GM18907 (cell line): ENCODE measurements around the gene PIPOX.
"Not testable (repeated sequence)": the region's sequence is repeated elsewhere in the genome, so short reads cannot be mapped to it uniquely, and the experiment has no call there.

Source experiments
- ATAC-seq: cut with Tn5 transposase; IDR thresholded peaks from one replicate; pipeline ENCODE4 v1.9.1; 2021; ENCODE audit warnings: mild to moderate bottlenecking, moderate library complexity; ENCODE audit not compliant: unreplicated experiment

The PIPOX gene

DNA sequence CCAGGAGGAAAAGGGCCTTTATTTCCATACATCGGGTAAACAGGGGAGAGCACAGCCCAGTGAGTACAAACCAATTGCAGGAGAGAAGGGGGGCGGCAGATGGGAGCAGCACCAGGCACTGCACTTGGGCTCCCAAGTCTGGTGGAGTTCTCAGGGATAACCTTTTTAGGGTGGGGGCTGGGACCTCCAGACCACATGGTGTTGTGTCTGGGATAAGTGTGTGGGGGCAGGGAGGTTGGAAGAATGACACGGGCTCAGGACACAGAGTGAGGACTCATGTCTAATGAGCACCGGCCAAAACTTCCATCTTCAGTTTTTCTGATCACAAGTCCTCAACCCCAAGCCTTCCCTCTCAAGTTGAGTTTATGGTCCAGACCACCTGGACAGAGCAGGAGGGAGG, 30.6 kb downstream of the PIPOX start:
- no peak for ATAC-seq

DNA sequence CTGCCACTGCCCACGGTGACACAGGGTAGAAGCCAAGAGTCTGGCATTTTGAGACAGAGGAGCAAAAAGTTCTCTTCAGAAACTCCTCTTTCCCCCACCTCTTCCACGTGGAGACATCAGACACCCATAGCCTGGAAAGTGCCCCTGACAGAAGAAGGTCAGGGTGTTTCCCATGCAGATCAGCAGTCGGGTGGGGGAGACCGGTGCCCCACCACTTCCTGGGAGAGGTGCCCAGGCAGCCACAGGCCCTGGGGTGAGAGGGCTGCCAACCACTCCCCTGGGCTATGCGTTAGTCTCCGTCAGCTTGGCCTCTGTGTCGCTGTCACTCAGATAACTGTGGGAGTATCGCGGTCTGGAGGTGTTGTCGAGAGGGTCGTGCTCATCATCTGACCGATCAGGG, 31.5 kb downstream of the PIPOX start:
- ATAC-seq: no peak

DNA sequence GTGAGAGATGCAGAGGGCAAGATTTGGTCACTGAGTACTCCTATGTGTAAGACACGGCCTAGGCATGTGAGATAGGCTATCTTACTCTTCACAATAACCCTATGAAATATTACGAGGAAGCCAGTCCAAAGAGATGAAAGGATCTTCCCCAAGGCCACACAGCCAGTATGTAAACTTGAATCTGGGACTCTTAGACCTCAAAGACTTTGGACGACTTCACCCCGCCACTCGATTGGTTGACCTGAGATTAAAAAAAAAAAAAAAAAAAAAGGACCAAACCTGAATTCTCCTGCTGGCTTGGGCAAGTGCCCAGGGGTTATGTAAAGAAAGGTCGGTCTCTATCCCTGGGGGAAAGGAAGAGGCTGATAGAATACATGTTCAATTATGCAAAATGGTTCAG, 33.1 kb downstream of the PIPOX start:
- no peak for ATAC-seq

DNA sequence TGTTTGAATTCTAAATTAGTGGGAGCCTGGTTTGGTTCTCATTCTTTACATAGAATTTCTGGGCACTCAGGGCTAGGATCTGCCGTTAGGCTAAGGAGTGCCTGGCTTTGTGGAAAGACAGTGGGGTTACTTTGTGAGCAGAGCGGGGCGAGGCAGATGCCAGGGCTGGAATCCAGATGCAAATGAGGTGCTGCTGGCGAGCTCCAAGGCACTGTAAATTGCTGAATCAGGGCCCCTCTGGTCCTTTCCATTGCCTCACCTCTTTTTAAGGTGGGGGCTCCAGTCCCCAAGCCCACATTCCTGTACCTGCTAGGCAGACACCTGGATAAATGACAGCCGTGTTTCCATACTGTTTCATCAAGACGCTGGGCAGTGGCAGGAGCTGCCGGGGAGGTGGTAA, 33.8 kb downstream of the PIPOX start:
- no peak for ATAC-seq

DNA sequence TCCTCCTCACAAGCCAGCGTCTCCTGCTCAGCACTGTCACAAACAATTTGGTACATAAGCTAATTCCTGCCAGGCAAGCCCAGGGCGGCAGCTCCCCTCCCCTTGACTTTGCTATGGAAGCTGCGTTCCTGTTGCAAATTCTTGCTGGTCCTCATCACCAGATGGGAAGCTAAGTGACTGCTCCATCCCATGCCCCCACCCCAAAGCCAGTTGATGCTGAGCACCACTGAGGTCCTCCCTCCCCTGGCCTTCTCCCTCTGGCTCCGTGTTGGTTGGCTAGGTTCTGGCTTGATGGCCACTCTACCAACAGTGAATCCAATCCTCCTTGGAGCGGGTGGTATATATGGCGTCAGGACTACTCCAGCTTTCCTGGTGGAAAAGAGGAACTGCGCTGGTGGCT, 34.4 kb downstream of the PIPOX start:
- no peak for ATAC-seq

DNA sequence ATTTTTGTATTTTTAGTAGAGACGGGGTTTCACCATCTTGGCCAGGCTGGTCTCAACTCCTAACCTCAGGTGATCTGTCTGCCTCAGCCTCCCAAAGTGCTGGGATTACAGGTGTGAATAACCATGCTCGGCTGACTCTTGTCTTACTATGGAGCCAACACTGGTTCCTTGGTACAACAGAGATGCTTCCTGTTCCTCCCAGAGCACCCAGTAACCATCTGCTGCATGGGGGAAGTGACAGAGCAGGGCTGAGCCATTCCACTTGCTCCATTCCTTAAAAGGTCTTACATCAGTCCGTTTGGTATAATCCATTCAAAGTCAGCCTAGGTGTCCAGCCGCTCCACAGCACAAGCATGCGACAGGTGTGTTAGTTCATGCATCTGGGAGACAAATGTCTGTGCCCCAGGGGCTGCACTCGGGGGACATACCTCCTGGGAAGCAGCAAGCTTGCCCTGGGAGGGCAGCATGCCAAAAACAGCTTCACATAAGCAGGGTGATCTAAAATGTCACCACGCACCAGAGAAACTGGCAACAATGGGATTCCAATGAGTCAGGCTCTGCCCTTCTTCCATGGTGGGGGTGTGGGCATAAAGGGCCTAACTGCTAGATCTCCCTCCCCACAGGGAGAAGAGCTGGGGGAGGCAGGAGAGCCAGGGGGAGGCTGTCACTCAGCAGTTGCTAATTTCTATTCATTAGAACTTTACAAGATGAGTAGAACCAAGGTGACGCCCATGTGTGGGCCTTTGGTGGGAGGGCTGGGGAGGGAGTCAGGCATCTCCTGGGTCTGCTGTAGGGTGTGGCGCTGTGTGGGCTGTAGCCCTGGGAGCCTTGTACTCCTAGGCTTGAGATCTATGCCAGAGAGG, 35.5 kb downstream of the PIPOX start:
- ATAC-seq: no peak

DNA sequence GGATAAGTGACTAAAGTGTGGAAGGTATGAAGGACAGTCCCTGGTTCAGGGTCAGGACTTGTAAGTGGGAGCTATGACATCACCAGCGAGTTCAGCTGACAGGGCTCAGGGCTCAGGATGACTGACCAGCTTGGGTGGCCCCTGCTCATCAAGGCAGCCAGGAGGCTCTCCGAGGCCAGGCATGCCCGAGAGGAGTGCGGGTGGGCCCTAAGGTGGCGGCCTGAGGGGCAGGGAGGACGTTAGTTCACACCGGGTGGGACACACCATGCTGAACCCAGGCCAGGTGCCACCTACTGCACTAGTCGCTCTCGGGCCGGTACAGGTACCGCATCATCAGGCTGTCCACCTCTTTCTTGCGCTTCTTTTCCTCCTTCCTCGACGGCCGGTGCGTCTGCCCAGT, 36.5 kb downstream of the PIPOX start:
- ATAC-seq: no peak

DNA sequence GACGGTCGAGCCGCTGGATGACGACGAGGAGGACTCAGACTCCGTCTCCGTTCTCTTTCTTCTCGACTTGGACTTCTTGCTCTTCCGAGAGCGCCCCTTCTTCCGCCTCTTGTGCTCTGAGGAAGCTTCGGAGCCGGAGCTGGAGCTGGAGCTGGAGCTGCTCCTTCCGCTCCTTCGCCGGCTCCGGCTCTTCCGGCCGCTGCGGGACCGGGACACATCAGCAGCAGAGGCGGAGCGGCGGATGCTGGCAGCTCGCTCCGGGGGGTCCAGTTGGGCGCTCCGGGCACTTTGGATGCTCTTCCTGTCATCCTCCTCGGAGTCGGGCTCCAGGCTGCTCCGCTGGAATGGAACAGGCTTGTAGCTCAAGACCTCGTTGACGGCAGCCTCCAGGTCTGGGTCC, 36.9 kb downstream of the PIPOX start:
- ATAC-seq: no peak

DNA sequence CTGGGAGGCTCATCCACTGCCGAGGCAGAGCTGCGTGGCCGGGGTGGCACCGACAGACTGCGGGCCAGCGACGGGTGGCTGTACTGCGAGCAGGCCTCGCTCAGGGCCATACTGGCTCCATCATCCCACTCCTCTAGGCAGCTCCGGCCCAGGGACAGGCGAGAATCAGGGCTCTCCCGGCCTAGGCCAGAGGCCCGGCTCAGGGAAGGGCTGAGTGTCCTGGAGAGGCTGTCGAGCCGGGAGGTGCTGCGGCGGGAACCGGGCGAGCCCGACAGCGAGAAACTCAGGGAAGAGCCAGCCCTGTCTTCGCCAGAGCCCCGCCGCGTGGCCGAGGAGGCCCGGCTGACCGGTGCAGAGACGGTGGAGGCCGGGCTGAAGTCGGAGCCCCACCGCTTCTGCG, 37.4 kb downstream of the PIPOX start:
- no peak for ATAC-seq

DNA sequence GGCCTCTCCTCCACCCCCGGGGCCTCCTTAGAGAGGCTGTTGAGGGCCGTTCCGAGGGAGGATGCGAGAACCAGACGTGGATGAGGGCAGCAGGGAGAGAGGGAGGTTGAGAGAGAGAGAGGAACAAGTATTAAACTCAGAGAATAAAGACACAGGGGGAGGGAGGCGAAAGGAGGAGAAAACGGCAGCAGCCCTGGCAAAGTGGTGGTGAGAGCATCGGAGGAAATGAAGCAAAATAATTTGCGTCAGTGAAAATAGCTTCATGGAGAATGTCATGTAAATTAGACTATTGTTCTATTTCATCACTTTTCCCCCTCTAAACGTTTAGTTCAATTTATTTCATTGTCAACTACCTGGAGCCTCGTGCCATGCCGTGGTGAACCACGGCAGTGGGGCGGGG, 38.0 kb downstream of the PIPOX start:
- no peak for ATAC-seq

DNA sequence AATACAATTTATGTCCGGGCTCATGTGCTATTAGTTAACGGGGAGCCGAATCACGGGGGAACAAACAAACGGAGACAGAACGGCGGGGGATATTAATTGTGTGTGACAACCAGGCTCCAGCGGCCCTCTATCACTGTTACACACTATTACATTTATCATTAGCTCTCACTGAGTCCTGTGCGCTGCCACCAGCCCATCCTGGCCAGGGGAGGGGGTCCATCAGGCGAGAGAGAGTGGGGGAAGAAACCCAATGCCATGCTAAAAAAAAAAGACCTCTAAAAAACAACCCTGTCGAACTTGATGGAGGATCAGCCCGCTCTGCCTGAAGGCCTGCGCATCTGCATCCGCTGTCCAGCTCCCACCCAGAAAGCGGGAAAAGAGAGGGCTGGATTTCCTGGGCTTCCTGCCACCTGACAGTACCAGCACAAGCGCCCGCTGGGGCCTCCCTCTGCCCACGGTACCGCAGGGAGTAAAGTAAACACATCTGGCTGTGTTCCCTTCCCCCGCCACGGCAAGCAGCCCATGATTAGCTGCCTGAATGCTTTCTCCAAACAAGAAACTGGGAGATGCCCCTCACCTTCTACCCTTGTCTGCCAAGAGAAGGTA, 41.7 kb downstream of the PIPOX start:
- no peak for ATAC-seq

DNA sequence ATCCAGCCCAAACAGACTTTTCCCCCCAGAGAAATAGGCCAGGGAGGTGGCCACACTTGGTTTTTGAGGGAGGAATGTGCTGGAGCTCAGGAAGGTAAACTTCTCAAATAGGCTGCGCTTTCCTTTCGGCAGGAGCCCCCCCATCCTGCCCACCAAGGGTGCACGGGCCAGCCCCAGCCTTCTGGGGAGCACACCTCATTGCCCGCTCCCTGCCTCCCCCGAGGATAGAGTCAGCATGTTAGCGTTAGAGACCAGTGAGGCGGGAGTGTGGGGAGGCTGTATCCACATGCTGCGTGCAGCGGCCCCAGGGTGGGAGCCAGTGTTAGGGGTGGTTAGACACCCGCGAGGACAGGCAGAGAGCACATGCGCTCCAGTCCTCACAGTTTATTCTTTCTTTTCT, 42.3 kb downstream of the PIPOX start:
- no peak for ATAC-seq

DNA sequence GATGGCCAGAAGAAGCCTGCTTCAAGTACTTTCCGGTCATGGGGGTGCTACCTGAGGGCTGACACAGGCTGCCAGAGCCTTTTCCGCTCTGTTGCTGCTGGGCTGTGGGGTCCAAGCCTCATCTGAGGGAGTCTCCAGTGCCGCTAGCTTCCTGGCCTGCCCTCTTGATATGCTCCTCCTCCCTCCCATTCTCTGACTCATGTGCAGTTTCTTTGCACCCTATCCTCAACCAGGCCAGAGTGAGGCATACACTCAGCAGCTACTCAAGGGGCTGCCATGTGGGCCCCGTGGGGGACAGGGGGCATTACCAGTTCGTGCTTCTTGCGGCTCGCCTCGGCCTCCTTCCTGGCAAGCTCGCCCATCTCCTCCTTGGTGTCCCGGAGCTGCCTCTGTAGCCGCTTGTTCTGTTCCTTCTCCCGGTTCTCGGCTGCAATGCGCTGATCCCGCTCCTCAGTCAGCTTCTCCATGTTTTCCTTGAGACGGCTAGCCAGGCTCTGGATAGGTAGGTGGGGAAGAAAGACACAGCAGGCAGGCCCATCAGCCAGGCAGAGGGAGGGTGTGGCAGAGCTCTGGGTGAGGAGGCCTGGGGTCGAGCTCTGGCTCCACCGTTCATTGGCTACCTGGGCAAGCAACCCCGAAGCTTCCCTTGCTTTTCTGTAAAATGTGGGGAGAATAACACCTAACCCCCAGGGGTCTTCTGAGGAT, 43.8 kb downstream of the PIPOX start:
- no peak for ATAC-seq

DNA sequence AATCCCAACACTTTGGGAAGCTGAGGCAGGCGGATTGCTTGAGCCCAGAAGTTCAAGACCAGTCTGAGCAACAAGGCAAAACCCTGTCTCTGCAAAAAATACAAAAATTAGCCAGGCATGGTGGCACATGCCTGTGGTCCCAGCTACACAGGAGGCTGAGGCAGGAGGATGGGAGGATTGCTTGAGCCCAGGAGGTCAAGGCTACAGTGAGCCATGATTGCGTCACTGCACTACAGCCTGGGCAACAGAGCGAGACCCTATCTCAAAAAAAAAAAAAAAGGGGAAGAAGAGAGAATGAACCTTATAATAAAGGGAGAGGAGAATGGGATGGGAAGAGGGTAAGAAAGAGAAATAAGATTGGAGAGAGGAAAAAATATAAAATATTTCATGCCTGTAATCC, 45.8 kb downstream of the PIPOX start:
- ATAC-seq: not testable (repeated sequence)

DNA sequence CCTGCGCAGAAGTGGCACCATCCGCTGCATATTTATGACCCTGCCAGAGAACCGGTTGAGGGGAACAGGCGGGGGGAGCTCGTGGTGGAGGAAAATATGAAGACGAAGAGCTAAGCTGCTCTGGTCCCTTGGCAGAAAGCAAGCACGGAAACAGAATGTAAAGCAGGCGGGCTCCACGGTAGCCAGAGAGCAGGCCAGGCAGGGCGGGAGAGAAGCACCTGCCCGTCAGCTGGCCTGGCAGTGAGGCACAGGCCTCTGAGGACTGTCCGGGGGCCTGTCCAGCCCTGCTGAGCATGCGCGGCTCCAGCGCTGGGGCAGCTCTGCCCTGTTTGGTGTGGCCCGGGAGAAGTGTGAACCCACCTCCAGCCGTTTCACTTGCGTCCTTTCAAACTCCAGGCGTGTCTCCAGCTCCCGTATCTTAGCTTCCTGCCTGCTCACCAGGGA, 46.7 kb downstream of the PIPOX start:
- ATAC-seq: no peak

DNA sequence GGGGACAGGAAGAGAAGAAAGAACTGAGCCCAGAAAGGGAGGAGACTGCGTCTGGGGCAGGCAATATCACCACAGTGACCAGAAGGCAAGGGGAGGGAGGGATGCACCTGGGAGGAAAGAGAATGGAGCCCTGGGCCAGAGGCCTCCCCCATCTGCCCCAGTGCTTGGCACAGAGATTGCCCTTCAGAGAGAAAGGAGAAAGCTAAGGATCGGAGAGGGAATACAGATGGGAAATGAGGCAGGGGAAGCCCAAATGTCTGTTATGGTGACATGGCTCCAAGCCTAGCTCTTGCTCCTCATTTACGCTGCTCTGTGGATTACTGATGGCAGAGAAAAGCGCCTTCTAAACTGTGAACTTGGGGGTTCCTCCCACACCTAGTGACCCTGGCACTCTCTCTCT, 47.2 kb downstream of the PIPOX start:
- no peak for ATAC-seq

DNA sequence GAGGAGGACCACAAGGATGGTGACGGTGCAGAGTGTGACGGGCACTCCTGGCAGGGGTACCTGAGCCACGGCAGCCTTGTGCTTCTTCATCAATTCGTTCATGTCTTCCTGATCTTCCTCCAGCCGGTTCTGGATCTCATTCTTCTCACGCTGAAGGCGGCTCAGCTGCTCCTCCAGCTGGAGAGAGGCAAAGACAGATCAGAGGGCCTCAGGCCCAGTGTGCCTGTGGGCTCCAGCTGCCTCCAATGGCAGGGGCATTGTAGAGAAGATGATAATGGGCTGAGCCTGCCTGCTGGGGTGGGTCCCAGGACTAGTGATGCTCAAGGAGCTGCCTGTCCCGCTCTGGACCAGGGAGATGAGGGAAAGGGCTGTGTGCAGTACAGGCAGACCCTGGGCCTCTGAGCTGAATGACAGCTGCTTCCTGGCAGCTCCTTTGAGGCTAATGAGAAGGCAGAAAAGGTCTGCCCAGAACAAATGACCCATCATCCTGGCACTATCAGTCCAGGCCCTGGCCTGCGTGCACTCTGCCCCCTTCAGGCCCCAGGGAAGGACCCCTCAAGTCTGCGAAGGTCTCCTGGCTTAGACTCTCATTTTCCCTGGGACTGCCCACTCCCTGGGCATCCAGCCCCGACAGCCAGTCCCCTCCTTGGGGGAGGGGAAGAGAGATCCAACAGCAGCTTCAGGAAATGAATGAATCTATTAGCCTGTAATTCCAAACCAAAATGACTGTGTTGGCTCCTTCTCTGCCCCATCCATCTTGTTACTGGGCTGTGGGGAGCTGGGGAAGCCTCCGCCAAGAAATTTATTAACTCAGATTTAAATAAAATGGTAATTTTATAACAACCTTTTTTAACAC, 48.0 kb downstream of the PIPOX start:
- no peak for ATAC-seq

DNA sequence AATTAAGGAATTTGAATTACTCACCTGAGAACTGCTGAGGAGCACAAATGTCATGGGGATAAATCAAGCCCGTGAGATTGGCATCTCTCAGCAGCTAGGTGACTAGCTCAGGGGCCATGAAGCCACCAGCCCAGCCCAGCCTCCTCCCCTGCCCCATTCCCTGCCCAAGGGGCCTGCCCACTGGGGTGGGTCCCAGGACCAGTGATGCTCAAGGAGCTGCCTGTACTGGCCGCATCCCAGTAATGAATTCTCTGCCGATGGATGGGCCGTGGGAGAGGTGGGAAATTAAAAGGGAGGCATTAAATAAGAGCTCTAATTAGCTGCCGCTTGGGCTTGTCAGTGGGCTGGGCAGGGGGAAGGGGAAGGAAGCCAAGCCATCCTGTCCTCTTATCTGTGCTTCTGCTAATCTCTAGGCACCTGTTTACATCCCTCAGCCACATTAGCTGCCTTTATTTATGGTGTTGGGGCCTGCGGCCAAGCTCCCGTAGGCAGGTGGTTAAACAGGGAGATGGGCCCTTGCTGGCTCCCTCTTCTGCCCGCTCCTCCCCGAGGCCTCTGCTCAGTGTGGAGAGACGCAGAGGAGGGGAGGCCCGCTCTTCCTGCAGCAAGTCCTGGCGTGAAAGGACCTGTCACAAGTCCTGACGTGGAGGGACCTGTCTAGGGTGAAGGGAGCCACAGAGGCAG, 48.8 kb downstream of the PIPOX start:
- ATAC-seq: no peak

DNA sequence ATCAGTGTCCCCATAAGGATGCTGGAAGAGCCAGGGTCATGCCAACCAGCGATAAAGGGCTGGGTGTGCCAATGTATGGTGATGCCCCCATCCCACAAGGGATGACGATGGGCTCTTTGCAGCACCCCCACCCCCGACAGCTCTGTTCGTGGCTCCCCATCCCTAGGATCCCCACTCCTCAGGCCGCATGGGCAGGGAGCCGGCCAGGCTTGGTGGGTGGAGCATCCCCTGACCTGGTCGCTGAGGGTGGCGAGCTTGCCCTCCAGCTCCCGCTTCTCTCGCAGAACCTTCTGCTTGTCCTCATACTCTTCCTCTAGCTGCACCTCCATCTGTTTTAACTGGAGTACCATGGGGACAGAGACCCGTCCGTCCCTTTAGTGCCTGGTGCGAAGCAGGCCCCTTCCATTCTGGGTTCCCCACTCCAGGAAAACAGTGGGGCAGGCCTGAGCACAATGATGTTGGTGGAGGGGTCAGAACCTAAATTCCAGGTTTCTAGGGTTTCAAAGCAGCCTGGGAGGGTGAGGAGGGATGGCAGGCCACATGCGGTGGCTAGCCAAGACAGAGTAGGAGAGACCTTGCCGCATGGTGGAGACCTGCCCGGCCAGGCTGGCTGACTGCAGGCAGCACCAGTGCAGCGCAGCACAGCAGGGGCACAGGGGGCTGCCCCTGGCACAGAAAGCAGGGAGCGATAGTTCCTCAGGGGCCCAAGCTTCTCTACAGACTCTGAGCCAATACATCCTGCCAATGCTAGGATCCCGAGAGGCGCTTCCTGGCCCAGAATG, 50.3 kb downstream of the PIPOX start:
- ATAC-seq: no peak
